Measurements from ENCODE around the gene KCNQ1.

The KCNQ1 gene

DNA sequence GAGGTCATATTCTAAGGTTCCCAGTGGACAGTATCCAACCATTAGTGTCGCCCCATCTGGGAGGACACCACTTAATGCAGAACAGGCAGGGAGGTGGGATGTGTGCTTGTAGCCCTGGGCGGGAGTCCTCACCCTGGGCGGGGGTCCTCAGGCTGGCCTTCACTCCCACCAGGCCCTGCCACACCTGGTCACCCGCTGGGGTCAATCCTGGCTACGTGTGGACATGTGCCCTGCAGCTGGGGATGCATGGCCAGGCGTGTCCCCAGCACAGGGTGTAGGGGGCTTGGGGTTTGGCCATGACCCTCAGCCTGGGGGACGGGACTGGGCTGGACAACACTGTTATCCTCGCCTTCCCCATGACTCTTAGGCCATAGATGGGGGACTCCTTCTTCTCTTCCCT is 19.3 kb upstream of the KCNQ1 start:
- no peak for DNase-seq (ENCODE audit: low read depth, low spot score)

- DNase-seq (ENCODE audit: low read depth, low spot score), result no peak
Observed at GRCh38 chr11:2426221-2426620, 18.6 kb upstream of the KCNQ1 start.

- no peak for DNase-seq (ENCODE audit: low read depth, low spot score)
Observed at GRCh38 chr11:2426826-2427521, 17.8 kb upstream of the KCNQ1 start.

GRCh38 chr11:2427721-2428321 is 17.0 kb upstream of the KCNQ1 start:
- no peak for DNase-seq (ENCODE audit: low read depth, low spot score)

DNA sequence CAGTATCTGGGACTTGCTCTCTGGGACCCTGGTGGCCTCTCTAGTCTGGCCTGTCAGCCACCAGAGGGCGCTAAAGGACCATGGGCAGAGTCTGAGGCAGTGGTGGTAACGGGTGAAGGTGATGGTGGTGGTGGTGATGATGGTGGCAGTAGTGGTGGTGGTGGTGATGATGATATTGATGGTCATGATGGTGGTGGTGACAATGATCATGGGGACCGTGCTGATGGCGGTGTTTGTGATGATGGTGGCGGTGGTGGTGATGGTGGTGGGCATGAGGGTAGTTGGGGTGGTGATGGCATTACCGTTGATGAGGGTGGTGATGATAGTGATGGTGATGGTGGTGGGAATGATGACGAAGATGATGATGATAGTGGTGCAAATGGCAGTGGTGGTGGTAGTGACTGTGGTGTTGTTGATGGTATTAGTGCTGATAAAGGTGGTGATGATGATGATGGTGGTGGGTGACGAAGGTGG is 16.4 kb upstream of the KCNQ1 start:
- DNase-seq (ENCODE audit: low read depth, low spot score), result no peak

DNA sequence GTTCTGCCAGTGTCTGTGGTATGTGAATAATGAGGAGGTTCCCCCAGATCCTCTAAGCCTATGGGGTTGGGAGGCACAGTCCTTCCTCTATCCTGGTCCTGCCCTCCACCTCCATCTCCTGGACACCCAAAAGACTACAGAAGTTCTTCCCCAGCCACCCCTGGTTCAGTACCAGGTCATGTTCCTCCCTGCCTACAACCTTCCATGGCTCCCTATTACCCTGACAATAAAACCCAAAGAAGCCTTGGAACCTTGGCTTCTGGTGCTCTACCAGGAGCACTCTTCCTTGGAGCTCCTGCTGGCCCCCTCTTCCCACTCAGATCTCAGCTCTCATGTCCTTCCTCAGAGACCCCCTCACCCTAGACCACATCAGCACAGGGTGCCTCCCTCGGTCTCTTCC is 13.4 kb upstream of the KCNQ1 start:
- DNase-seq (ENCODE audit: low read depth, low spot score), result no peak

GRCh38 chr11:2432171-2432621 is 12.6 kb upstream of the KCNQ1 start:
- no peak for DNase-seq (ENCODE audit: low read depth, low spot score)

GRCh38 chr11:2432628-2433071 is 12.2 kb upstream of the KCNQ1 start:
- DNase-seq (ENCODE audit: low read depth, low spot score), result no peak

GRCh38 chr11:2433106-2433925 is 11.5 kb upstream of the KCNQ1 start:
- DNase-seq (ENCODE audit: low read depth, low spot score), result no peak

DNA sequence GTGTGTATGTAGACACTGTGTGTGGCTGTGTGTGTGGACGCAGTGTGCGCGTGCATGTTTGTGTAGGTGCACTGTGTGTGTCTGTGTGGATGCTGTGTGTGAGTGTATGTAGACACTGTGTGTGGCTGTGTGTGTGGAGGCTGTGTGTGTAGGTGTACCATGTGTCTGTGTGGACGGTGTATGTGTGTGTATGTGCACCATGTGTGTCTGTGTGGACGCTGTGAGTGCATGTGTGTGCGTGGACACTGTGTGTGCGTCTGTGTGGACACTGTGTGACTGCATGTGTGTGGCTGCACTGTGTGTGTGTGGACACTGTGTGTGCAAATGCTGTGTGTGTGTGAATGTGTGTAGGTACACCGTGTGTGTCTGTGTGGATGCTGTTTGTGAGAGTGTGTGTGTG is 10.8 kb upstream of the KCNQ1 start:
- DNase-seq (ENCODE audit: low read depth, low spot score), result no peak

DNA sequence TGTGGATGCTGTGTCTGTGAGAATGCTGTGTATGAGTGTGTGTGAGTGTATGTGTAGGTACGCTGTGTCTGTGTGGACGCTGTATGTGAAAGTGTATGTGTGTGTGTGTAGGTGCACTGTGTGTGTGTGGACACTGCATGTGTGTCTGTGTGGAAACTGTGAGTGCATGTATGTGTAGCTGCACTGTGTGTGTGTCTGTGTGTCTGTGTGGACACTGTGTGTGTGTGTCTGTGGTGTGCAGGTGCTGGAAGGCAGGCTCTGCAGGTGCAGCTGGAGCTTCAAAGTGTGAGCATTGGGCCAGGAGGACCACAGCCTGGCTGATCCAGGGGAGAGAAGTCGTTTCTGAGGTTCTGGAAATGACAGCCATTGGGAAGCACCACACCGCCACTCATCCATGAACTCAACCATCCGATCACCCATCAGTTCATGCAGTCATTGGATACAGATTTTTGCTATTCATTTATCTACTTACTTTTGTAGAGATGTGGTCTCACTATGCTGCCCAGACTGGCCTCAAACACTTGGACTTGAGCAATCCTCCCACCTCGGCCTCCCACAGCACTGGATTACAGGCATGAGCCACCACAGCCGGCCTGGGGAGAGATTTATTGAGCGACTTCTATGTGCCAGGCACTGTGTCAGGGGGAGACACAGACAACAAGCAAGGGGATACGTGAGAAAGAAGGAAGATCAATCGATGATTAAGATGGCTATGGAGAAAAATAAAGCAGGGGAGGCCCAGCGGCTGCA is 10.1 kb upstream of the KCNQ1 start:
- no peak for DNase-seq (ENCODE audit: low read depth, low spot score)

DNA sequence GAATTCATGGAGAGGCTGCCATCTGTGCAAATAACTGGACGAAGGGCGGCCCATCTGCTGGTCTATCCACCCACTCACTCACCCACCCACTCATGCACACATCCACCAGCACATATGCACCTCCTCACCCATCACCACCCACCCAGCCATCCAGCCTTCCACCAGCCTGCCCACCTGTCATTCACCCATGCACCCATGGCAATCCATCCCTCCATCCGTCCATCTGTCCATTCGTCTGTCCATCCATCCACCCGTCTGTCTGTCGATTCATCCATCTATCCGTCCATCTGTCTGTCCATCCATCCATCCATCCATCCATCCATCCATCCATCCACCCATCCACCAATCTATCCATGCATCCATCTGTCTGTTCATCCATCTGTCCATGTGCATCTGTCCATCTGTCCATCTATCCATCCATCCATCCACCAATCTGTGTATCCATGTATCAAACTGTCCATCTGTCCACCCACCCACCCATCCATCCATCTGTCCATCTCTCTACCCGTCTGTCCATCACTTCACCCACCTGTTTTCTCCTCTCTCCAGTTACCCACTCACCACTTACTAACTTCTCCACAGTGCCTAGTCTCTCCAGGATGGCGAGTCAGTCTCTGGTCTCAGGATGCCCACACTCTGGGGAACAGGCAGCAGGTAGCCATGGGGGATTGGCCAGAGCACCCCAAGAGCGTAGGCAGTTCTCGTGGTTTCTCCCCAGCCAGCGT is 9.4 kb upstream of the KCNQ1 start:
- DNase-seq (ENCODE audit: low read depth, low spot score), result no peak

DNA sequence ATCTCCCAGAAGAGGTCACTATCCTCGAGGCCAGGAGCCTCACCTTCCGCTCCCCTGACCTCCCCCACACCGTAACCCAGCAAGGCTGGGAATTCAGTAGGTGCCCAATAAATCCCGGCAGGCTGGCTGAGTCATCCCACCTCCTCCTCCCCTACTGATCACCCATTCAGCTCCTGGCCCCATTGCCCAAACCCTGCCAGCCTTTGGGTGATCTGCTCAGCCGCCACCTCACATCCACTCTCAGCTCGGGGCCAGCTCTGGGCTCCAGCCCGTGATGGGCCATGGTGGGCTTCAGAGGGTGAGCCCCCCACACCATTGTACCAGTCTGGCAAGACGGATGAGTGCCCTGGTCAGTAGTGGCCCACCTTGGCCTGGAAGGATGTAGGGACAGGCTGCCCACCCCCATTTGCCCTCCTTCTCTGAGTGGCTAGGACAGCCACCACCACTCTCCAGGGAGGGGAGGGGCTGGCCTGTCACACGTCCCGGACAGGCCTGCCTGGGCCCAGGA is 8.7 kb upstream of the KCNQ1 start:
- no peak for DNase-seq (ENCODE audit: low read depth, low spot score)

GRCh38 chr11:2436521-2437031 is 8.2 kb upstream of the KCNQ1 start:
- no peak for DNase-seq (ENCODE audit: low read depth, low spot score)

- no peak for DNase-seq (ENCODE audit: low read depth, low spot score)
Observed at GRCh38 chr11:2437516-2437915, 7.3 kb upstream of the KCNQ1 start.

DNA sequence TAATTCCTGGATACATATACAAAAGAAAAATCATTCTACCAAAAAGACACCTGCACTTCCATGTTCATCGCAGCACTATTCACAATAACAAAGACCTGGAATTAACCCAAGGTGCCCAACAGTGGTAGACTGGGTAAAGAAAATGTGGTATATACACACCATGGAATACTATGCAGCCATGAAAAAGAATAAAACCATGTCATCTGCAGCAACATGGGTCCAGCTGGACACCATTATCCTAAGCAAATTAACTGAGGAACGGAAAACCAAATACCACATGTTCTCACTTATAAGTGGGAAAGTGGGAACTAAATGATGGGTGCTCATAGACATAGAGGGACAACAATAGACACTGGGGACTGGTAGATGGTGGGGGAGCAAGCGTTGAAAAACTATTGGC is 5.0 kb upstream of the KCNQ1 start:
- no peak for DNase-seq (ENCODE audit: low read depth, low spot score)

GRCh38 chr11:2440646-2441045 is 4.2 kb upstream of the KCNQ1 start:
- no peak for DNase-seq (ENCODE audit: low read depth, low spot score)

DNA sequence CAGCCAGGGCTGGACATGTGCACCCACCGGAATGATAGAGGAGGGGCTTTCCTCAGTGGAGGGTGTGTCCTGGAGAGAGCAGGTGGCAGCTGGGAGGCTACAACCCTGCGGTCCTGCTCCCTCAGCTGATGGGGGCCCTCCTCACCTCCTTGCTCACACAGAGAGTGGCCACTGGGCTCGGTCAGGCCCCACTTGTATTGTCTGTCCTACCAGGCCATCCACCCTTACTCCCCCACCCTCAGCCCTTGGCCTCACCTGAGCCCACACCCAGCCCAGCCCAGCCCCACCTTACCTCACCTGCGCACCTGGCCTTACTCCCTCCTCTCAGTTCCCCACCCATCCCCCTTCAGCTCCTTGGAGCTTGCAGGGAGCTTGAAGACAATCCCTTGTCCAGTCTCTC is 3.6 kb upstream of the KCNQ1 start:
- DNase-seq (ENCODE audit: low read depth, low spot score), result no peak

GRCh38 chr11:2442589-2442988 is 2.2 kb upstream of the KCNQ1 start:
- DNase-seq (ENCODE audit: low read depth, low spot score), result no peak

GRCh38 chr11:2443406-2443805 is 1.4 kb upstream of the KCNQ1 start:
- no peak for DNase-seq (ENCODE audit: low read depth, low spot score)

All from iPS DF 19.7 (cell line).